IPS-20b (cell line): ENCODE results near the gene RPL13.
"Not testable (repeated sequence)": the region's sequence is repeated elsewhere in the genome, so short reads cannot be mapped to it uniquely, and the experiment has no call there.

ENCODE experiments used
- H3K27ac ChIP-seq: one replicate; pipeline ENCODE4 v1.5.1; 2013; ENCODE audit warnings: low read length
- H3K27me3 ChIP-seq: 2 replicates; pipeline ENCODE4 v1.6.1; 2013; ENCODE audit warnings: mild to moderate bottlenecking, low read length, inconsistent platforms; ENCODE audit not compliant: insufficient read depth
- H3K36me3 ChIP-seq: 2 replicates; pipeline ENCODE4 v1.6.1; 2013; ENCODE audit warnings: low read depth, mild to moderate bottlenecking, inconsistent platforms, low read length, moderate library complexity; ENCODE audit not compliant: insufficient read depth
- H3K4me1 ChIP-seq: 2 replicates; pipeline ENCODE4 v1.6.1; 2013; ENCODE audit warnings: mild to moderate bottlenecking, control low read depth, inconsistent platforms, low read length, moderate library complexity; ENCODE audit not compliant: insufficient read depth
- H3K4me3 ChIP-seq: 2 replicates; pipeline ENCODE4 v1.5.1; 2013; ENCODE audit warnings: mild to moderate bottlenecking, low read length, inconsistent platforms
- H3K9ac ChIP-seq: 2 replicates; pipeline ENCODE4 v1.6.1; 2013; ENCODE audit warnings: low read depth, mild to moderate bottlenecking, inconsistent platforms, low read length, moderate library complexity
- H3K9me3 ChIP-seq: 2 replicates; pipeline ENCODE4 v1.6.1; 2013; ENCODE audit warnings: mild to moderate bottlenecking, low read depth, low read length, inconsistent platforms; ENCODE audit not compliant: insufficient read depth

The RPL13 gene

GRCh38 chr16:89583895-89584644, 23.6 kb downstream of the RPL13 start:
- Histone ChIP-seq H3K36me3 (0 out of 2 replicates have a peak, but pooled peaks cover 6% of the 10 kb centered on the region), H3K4me1 (no peaks in the 10 kb centered on the region), H3K4me3 (no peak overlapping the region), H3K27me3 (no peaks in the 10 kb centered on the region), H3K27ac (no peak overlapping the region), H3K9ac (no peak overlapping the region), H3K9me3 (no peaks in the 10 kb centered on the region)

DNA sequence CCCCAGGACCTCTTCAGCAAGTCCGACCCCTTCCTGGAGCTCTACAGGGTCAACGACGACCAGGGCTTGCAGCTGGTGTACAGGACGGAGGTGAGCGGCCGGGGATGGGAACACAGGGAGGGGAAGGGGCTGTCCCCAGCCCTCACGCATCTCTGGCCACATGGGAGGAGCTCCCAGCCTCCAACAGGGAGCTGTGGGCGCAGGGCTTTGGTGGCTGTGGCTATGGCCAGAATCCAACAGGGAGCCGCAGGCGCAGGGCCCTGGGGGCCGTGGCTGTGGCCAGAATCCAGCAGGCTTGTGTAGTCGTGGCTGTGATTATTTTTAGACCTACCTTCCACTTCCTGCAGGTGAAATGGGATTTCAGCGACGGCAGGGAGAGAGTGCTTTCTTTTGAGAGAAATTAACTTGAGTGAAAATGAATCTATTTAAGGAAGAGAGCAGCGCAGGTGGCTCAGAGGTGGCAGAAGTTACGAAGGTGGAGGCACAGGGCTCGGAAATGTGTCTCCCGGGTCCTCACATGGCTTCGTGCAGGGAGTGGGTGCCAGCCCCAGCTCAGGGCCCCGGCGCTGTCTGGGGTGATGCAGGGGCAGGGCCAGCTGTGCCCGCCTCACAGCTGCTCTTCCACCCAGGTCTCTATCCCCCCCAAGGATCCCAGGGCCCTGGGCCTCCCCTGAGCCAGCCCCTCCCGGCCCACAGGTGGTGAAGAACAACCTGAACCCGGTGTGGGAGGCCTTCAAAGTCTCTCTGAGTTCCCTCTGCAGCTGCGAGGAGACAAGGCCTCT, 24.5 kb downstream of the RPL13 start:
- no peaks in the 10 kb centered on the region for H3K9me3 ChIP-seq
- no peak overlapping the region for H3K27ac ChIP-seq
- no peak overlapping the region for H3K4me3 ChIP-seq
- H3K27me3 ChIP-seq, result no peaks in the 10 kb centered on the region
- no peak overlapping the region for H3K9ac ChIP-seq
- H3K4me1 ChIP-seq, result no peaks in the 10 kb centered on the region
- no peaks in the 10 kb centered on the region for H3K36me3 ChIP-seq

DNA sequence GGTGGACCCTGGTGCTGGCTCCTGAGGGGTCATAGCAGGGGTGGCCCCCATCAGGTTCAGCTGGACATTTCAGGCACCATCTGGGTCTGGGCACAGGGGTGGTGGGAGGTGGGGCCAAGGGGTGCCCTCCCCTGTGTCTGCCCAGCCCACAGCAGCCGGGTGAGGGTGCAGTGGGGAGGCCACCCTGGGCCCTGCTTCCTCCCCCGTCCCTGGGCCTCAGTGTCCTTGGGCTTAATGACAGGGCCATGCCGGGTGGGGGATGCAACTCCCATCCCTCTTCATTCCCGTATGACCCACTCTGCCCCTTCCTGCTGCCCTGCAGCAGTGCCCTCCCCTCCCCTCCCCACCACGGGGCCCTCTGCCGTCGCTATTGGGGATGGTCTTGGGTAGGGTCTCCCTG, 25.7 kb downstream of the RPL13 start:
- no peak overlapping the region for H3K27ac ChIP-seq
- no peak overlapping the region for H3K9ac ChIP-seq
- H3K4me1 ChIP-seq, result no peaks in the 10 kb centered on the region
- H3K4me3 ChIP-seq, result no peak overlapping the region
- no peaks in the 10 kb centered on the region for H3K36me3 ChIP-seq
- H3K27me3 ChIP-seq, result no peaks in the 10 kb centered on the region
- no peaks in the 10 kb centered on the region for H3K9me3 ChIP-seq

DNA sequence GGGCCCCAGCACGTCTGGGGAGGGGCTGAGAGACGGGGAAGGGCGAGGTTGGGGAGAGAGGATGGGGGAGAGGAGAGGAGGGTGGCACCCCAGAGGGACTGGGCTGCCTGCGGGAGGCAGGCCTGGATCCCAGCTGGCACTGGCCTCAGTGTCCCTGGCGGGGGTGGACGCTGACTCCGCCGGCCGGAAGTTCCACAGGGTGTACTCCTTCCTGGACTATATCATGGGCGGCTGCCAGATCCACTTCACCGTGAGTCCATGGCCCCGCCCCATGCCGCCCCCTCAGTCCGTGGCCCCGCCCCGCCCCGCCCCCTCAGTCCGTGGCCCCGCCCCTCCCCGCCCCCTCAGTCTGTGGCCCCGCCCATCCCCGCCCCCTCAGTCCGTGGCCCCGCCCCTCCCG, 26.4 kb downstream of the RPL13 start:
- Histone ChIP-seq H3K4me1 (no peaks in the 10 kb centered on the region), H3K36me3 (no peaks in the 10 kb centered on the region), H3K27ac (no peak overlapping the region), H3K9me3 (no peaks in the 10 kb centered on the region), H3K4me3 (no peak overlapping the region), H3K9ac (no peak overlapping the region), H3K27me3 (no peaks in the 10 kb centered on the region)

DNA sequence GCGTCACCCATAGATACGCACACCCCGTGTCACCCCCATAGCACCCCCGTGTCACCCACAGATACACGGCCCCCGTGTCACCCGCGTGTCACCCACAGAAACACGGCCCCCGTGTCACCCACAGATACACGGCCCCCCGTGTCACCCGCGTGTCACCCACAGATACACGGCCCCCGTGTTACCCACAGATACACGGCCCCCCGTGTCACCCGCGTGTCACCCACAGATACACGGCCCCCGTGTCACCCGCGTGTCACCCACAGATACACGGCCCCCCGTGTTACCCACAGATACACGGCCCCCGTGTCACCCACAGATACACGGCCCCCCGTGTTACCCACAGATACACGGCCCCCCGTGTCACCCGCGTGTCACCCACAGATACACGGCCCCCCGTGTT, 27.2 kb downstream of the RPL13 start:
- not testable (repeated sequence) for H3K27ac ChIP-seq, H3K9me3 ChIP-seq, H3K27me3 ChIP-seq, H3K4me1 ChIP-seq, H3K4me3 ChIP-seq, H3K36me3 ChIP-seq, H3K9ac ChIP-seq

DNA sequence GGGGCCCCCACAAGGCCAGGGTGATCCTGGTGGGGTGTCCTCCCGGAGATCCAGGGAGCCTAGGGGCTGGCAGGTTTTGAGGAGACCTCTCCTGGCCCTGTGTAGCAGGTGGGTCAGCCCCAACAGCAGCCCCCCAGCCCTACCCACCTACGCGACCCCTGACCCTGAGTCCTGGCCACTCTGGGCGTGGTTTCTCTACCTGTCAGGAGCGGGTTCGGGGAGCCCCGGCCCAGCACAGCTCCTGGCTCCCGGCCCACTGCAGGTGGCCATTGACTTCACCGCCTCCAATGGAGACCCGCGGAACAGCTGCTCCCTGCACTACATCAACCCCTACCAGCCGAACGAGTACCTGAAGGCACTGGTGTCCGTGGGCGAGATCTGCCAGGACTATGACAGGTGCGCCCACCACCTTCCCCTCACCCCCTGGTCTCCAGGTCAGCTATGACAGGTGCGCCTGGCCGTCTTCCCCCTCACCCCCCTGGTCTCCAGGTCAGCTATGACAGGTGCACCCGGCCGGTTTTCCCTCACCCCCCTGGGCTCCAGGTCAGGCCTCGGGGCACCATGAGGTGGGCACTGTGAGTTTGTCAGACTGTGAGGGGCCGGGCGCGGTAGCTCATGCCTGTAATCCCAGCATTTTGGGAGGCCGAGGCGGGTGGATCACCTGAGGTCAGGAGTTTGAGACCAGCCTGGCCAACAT, 28.1 kb downstream of the RPL13 start:
- H3K27me3 ChIP-seq, result no peaks in the 10 kb centered on the region
- H3K9ac ChIP-seq, result no peak overlapping the region
- no peak overlapping the region for H3K27ac ChIP-seq
- H3K36me3 ChIP-seq, result no peaks in the 10 kb centered on the region
- H3K4me3 ChIP-seq, result no peak overlapping the region
- no peaks in the 10 kb centered on the region for H3K4me1 ChIP-seq
- no peaks in the 10 kb centered on the region for H3K9me3 ChIP-seq

- Histone ChIP-seq H3K9me3 (no peaks in the 10 kb centered on the region), H3K4me3 (no peak overlapping the region), H3K4me1 (no peaks in the 10 kb centered on the region), H3K27ac (no peak overlapping the region), H3K36me3 (no peaks in the 10 kb centered on the region), H3K9ac (no peak overlapping the region), H3K27me3 (no peaks in the 10 kb centered on the region)
Observed at GRCh38 chr16:89589241-89589926, 28.9 kb downstream of the RPL13 start.

GRCh38 chr16:89593841-89594240, 33.4 kb downstream of the RPL13 start:
- Histone ChIP-seq H3K27me3 (no peaks in the 10 kb centered on the region), H3K4me3 (no peak overlapping the region), H3K36me3 (no peaks in the 10 kb centered on the region), H3K4me1 (no peaks in the 10 kb centered on the region), H3K27ac (no peak overlapping the region), H3K9me3 (no peaks in the 10 kb centered on the region), H3K9ac (no peak overlapping the region)

- H3K4me1 ChIP-seq, result no peaks in the 10 kb centered on the region
Observed at GRCh38 chr16:89595330-89596060, 35.0 kb downstream of the RPL13 start.

GRCh38 chr16:89596061-89596689, 35.7 kb downstream of the RPL13 start:
- no peaks in the 10 kb centered on the region for H3K36me3 ChIP-seq
- no peaks in the 10 kb centered on the region for H3K9me3 ChIP-seq
- H3K27ac ChIP-seq, result no peak overlapping the region
- no peaks in the 10 kb centered on the region for H3K4me1 ChIP-seq
- no peaks in the 10 kb centered on the region for H3K27me3 ChIP-seq
- no peak overlapping the region for H3K9ac ChIP-seq
- H3K4me3 ChIP-seq, result no peak overlapping the region

More at GRCh38 chr16:89595330-89596060, 35.0 kb downstream of the RPL13 start:
- H3K27ac ChIP-seq, result no peak overlapping the region
- no peak overlapping the region for H3K4me3 ChIP-seq
- H3K36me3 ChIP-seq, result no peaks in the 10 kb centered on the region
- no peaks in the 10 kb centered on the region for H3K27me3 ChIP-seq
- H3K9me3 ChIP-seq, result no peaks in the 10 kb centered on the region
- H3K9ac ChIP-seq, result no peak overlapping the region
